GM18499 (cell line): ENCODE results near the gene COPS9.

Source experiments
- ATAC-seq: cut with Tn5 transposase; IDR thresholded peaks from one replicate; pipeline ENCODE4 v1.9.1; 2021; ENCODE audit warnings: moderate number of reproducible peaks; ENCODE audit not compliant: insufficient read depth, unreplicated experiment

Gene COPS9

DNA sequence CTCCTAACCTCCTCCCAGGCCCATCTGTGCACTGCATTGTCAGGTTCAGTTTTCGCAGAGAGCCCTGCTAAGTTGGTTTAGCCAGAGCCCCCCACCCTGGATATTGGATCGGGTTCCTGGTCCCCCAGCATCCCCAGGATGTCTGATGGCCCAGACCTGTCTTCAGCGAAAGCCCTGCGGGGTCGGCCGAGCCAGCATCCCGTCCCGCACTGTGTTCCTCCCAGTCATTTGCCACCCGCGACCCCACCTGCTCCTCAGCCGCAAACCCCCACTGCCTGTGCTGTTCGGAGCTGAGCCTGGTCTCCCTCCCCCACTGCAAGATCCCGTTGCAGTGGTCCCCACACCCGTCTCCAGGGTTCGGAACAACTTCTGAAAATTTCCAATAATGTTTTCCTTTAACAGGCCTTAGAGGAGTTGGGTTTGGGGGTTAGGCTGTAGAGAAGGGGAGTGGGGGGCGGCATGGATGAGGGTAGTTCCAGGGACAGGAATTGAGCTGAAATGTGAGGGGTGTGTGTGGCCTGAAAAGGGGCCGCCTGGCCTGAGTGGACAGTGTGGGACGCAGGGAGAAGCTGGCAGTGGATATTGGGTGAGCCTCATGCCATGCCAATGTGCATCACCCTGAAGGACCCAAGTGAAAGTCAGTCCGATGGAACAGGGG lies 1.6 kb upstream of the COPS9 start:
- ATAC-seq = no peak

DNA sequence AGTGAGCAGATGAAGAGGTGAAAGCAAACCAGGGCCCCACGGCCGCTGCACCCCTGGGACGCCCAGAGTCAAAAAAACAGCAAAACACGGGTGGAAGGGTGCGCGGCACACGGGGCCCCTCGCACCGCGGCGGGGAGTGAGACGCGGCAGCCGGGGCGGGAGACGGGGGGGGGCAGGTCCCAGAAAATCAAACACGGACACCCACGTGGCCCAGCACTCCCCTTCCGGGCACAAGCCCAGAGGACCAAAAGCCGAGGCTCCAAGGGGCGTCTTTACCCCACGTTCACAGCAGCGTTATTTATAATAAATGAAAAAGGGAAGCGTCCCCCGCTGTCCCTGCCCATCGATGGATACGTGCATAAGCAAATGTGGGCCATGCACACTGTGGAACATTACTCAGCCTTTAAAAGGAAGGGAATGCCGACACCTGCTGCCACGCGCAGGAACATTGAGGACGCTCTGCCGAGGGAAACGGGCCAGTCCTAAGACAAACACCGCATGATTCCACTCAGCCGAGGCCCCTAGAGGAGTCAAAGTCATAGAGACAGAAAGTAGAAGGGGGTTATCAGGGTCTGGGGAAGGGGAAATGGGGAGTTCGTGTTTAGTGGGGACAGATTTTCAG lies 677 bp upstream of the COPS9 start:
- no peak for ATAC-seq

DNA sequence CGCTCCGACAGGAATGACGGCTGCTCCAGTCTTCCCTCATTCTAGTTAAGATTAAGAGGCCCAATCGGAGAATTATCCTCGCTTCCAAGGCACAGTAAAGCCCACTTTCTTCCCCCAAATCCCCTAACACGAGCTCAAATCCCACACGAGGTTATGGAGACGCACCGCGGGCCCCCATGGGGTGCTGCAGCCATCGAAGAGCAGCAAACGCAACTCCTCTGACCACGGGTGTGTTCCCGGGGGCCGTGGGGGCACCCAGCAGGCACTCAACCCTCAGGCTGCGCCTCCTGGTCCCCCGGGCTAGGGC lies 446 bp downstream of the COPS9 start:
- no peak for ATAC-seq

DNA sequence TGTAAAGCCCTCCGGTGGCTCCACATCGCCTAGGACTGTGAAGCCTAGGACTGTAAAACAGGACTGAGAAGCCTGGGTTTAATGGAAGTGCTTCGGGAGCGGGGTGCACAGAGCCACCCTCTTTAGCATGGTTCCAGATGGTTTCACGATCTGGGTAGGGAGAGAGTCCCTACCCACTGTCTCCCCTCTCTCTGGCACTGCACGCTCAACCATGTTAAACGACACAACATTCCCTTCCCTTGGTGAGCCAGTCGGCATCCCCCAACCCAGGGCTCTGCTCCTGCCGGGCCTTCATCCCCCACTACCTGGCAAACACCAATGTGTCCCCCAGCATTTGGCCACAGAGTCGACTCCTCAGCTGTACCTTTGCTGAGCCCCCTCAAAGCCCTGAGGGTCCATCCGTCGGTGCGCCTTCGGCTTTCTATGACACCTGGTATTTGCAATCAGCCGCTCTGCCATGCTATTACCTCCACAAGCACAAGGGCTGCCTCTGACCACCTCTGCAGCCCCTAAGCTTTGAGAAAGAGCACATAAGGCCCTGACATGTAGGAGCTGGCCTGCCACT lies 1.1 kb downstream of the COPS9 start:
- ATAC-seq = no peak

DNA sequence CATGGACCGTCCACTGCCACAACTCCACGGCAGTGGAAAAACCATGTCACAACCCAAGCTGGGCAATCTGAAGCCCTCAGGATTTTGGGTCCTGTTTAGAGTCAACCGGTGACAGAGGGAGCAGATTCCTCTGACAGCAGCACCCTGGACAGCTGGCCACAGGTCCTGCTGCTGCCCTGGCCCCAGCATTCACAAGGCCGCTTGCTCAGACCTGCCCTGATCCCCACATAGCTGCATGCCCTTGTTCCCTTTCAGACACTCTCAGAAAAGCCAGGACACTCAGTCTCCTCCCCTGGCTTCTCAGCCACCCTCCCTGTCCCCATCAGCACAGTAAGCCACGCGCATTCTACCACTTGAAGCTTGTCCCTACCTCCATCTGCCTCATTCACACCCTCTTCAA lies 1.6 kb downstream of the COPS9 start:
- no peak for ATAC-seq

DNA sequence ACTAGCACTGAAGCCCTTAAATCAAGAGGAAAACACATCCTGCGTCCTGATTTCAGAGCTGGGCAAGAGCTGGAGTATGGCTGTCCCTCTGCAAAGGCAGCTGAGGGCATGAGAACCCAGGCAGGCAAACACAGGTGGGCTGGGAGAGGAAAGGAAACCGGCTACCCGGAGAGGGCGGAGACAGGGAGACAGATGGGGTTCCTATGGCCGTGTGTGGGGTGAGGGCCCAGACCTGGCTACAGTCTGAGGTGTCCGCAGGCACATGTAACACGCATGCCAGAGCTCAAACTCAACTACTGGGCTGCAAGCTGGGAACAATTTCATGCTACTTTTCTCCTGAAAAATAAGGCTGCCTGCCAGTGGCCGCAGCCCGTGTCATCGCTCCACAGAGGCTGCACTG lies 2.7 kb downstream of the COPS9 start:
- ATAC-seq = no peak

DNA sequence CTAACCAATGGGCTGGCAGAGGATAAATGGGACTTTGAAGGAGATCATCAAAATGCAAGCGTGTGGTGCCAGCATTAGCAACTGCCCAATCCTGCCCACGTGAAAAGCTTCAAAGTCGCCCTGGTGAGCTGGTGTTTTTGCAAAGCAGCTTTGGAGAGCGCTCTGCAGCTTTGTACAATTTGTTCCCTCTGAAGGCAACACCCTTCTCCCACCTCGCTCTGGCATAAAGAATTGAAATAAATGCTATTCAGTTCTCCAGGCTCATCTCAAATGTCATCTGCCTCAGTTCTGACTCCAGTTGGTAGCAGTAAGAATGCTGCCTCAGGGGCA lies 3.5 kb downstream of the COPS9 start:
- ATAC-seq = no peak

DNA sequence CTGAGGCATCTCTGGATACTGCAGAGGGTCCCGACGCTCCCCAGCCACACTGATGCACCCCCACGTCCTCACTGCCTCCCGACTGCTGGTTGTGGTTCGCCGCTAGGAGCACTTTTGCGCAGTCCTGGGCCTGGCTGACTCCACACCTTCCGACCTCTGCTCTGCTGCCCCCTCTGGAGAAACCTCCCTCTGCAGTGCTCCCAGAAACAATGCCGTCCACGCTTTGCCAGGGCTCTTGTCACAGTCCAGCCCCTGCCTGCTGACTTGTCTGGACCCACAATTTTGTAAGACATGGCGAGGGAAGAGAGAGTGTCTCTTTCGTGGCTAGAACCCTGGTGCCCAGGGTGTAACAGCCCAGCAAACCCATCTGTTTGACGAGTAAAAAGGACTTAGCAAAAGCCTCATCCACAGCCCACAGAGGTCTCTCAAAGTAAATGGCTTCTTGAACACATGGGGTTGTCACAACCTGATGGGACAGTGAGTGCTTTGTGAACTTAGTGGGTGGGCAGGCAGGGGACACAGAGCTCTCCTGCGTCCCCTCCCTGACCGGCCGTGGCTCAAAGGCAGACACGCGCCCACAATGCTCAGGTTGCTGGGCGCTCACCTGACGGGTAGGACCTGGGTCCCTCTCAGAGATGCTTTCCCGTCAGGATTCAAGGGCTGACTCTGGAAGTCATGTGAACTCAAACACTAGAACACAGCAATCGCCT lies 4.0 kb downstream of the COPS9 start:
- no peak for ATAC-seq

DNA sequence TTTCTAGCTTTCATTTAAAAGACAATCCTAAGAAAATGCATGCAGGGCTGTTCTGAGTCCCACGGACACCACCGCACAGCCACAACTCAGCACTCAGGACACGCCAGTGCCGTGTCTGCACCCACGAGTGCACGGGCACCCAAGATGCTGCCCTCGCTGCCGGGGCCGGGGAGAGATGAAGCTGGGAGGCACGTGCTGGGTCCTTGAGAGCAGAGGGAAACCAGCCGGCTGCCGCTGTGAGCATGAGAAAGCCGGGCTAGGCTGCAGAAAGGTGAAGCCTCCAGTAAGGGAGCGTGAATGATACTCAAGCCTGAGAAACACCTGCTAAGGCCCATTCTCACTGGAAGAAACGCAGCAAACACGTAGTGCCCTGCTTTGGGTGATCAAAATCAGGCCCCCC lies 4.8 kb downstream of the COPS9 start:
- ATAC-seq = no peak

DNA sequence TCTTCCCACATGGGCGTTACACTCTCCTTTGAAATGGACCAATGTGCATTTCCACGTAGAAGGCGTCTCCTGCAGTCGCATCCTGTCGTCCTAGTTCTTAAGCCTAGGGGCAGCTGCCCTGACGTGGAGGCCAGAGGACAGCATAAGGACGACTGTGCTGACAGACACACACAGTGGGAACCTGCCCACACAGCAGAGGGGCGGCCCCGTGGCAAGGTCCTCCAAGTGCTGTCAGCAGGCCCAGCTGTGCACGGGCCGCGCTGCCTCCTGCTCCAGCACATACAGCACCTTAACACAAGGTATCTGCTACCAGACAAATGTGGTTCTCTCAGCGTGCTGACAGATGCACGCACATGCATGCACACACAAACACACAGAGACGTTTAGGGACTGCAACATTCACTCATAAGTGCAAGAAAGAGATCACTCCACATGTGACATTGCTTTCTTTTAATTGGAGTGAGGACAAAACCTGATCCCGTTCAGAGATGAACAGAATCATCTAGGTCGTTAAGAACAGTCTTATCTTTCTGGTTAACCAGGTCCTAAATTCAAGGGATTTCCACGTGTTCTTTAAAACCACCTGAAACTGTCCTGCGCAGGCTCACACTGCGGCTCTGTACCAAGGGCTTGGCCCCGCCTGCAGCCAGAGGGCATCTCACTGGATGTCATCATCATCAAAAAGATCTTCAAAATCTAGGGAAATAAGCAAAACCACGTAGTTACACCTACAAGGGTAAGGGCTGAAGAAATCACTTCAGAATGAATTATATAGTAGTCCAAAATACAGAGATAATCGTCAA lies 5.5 kb downstream of the COPS9 start:
- ATAC-seq = no peak

DNA sequence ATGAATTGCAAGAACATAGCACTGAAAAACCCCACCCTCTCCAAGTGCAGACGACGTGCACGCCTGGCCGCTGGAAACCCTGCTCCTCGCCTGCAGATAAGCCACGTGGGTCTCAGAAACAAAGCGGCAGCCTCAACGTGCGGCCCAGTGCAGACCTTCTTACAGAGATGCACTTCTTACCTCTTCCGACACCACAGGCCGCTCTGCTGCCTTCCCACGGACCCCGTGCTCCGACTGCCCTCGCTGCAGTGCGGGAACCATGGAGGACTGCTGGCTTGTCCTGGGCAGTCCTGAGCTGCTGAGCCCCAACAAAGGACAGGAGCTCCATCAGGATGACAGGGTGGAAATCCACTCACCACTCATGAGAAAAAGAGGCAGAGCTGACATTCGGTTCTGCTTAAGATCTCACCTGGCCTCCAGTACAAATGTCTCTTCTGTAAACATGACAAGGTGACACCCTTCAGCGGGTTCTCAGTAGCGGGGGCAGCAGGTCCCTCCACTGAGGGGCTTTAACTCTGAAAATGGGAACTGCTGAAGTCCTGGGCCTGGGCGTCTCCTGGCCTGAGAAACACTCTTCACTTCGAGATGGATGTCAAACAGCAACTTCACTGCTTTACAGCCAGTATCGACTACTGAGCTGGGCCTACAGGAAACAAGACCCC lies 6.2 kb downstream of the COPS9 start:
- ATAC-seq = no peak

DNA sequence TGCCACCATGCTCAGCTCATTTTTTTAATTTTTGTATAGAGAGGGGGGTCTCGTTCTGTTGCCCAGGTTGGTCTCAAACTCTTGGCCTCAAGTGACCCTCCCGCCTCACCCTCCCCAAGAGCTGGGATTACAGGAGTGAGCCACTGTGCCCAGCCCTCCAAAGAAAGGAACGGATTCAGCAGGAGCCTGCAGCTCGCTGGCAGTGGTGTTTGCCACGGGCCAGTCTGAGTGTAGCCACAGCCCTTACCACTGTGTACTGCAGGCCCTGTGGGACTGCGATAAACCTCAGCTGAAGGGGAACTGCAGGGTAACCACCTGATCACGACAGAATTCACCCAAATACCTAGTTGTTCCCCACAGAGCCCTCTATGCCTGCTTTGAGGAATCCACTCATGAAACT lies 6.8 kb downstream of the COPS9 start:
- no peak for ATAC-seq

DNA sequence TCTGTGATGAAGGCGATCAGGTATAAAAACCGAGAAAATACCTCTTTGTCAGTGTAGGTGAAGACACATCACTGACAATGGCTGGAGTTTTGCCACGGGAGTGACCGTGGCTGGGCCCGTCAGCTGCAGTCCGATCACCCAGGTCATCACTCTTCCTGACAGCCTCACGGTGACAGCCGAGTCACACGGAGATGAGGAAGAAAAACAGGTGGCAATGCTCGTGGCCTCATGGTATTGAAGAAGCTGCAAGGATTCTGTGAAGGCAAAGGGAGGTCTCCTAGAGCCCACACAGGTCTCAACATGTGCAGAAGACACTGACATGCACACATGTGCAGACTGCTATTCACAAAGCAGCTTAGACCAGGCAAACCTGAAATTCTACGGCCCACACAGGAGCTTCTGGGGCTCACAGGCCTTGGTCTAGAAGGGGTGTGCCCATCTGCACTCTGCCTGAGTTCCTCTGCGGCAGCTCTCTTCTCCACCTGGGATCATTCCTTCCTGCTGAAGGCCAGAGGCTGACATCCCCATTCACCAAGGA lies 7.4 kb downstream of the COPS9 start:
- no peak for ATAC-seq

DNA sequence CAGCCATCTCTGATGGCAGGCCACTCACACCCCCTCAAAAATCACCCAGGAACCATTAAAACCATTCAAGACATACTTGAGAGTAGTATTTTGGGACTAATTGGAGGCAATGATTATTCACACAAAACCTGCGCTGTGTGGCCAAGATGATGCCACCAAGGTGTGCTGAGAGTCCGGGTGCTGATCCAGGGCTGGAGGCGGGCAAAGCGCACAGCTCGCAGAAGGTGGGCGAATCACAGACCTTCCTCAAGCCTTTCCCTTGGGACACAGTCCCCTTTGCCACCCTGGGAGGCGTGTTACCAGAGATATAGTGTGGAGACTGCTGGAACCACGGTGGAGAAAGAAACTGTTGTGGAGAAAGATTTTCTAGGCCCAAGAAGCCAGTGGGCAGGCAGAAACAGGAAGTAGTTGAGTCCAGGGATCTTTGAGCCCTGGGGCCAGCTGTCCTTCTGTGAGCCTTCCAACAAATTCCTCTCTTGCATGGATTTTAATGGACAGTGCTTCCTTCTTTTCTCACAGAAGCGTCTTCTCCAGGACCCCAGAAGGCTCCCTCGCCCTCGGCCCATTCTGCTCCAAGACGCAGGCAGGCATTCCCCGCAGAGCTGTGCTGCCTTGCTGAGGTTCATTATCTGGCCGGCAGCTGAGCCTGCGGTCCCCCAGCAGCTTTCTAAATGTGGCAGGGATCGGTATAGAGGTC lies 8.0 kb downstream of the COPS9 start:
- no peak for ATAC-seq

DNA sequence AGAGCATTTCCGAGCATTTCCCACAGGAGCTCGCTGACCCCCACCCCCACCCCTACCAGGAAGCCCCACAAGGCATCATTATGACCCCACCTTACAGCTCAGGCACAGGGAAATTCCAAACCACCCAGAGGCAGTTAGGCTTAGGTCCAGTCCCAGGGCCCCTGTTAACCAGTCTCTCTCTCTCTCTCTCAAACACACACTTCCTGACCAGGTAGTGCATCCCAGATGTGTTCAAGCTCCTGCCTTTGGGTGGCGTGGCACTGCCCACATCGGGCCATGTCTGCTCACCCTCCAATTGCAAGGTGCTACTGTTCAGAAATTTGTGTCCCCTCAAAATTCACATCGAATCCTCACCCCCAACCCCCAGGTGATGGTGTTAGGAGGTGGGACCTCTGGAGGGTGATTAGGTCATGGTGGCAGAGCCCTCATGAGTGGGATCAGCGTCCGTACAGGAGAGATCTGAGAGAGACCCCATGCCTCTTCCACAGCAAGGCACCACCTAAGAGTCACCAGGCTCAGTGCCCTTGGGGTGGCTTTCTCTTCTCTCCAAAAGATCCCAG lies 8.8 kb downstream of the COPS9 start:
- no peak for ATAC-seq

DNA sequence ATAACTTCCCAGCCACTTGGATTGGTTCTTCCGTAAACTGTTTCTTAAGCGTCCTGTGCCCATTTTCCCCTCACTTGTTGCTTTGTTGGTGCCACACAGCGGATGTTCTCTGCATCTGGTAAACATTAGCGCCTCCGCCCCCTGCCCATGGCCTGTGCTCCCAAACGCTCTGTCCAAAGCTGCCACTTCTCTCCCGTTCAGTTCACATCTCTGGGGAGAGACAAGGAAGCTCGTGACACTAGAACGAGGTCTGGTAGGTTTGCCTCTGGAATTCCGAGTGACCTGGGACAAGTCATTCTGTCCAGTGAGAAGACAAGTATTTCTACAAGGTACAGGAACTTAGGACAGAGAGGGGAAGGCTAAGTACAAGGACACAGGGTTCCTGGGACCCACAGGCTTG lies 9.4 kb downstream of the COPS9 start:
- no peak for ATAC-seq

DNA sequence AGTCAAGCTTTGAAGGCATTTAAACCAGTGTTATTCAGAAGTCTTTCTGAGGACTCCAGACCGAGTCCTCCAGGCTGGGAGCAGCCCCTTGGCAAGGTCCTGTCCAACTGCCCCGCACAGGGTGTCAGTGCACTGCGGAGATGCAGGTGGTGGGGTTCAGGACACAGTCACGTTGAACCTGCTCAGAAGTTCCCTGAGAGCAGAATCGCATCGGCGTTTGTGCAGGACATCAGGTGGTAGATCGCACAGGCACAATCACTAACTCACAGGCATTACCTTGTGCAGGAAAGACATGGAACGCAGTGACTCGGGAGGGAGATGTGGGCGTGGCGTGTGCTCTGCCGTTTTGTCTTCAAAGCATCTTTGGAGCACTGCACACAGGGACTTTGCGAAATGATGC lies 10.4 kb downstream of the COPS9 start:
- ATAC-seq = no peak

DNA sequence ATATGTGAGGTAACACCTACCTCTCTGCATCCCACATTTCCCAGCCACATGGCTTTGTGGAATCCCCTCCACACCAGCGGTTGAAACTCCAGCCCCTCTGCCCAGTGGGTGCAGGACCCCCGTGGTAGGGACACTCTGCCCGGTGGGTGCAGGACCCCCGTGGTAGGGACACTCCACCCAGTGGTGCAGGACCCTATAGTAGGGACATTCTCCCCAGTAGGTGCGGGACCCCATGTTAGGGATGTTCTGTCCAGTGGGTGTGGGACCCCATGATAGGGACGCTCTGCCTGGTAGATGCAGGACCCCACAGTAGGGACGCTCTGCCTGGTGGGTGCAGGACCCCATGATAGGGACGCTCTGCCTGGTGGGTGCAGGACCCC lies 11.5 kb downstream of the COPS9 start:
- no peak for ATAC-seq

DNA sequence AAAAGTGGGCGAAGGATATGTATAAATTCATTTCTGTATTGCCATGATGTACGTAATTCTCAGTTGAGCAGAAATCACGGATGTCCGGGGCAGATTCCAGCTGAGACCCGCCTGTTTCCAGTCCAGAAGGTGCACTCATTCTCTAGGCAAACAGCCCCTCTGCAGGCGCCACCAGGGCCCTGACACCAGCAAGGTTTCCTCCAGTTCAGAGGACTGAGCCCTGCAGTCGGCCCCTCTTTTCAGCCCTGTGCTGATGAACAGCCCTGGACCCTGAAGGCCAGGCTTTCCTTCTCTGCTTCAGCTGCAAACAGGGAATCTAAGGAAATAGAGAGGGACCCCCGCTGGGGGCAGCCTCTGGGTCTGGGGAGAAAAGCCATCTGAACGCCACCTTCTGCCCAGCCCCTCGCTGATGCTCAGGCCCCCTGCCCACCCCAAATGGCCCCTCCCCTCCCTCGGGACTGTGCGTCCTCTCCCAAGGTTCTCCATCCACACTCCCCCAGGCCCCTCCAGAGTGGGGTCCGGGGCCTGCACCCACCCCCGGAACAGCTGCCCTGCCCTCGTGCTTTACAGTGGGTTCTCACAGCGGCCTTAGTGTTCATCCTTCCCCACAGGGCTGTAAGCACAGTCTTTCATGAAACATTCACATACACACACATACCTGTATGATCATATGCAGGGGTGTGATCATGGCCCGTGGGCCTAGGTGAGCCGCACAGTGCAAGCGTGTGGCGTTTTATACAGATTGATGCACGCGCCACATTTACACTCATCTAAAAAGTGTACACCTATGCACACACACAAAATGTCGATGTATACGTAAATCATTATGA lies 12.1 kb downstream of the COPS9 start:
- no peak for ATAC-seq
